AG09309 (cell line): ENCODE results near the gene DISC1.

Experiments used
- DNase-seq: peaks from one replicate; pipeline ENCODE4 v3.0.0-alpha.2; 2010; ENCODE audit warnings: low read depth
- H3K4me3 ChIP-seq: 2 replicates; pipeline ENCODE4 v1.5.1; 2011; ENCODE audit warnings: mild to moderate bottlenecking, low read depth, low read length, moderate library complexity; ENCODE audit not compliant: control insufficient read depth
- CTCF ChIP-seq: IDR thresholded peaks from 2 replicates; pipeline ENCODE4 v1.5.1; 2011; ENCODE audit warnings: mild to moderate bottlenecking, low read depth, low read length, inconsistent platforms; ENCODE audit not compliant: insufficient read depth, control insufficient read depth; ENCODE audit errors: missing control alignments

DISC1 gene

GRCh38 chr1:231626535-231626950 lies at the start of gene DISC1:
Gene DISC1 (plus strand): TSS chr1:231626790. CDS start chr1:231626868, 78 bp downstream.
- H3K4me3 ChIP-seq = peak within 1 kb of the TSS; percentile 85
- TF ChIP-seq CTCF = no peak

GRCh38 chr1:231576804-231577718 lies 49.5 kb upstream of the DISC1 start:
- DNase-seq = no peak
- TF ChIP-seq CTCF = no peak
- no peak overlapping the region for H3K4me3 ChIP-seq

More at GRCh38 chr1:231626535-231626950, at the start of gene DISC1:
- DNase-seq = peak; percentile 61

GRCh38 chr1:231580874-231581273 lies 45.7 kb upstream of the DISC1 start:
- no peak overlapping the region for H3K4me3 ChIP-seq
- no peak for TF ChIP-seq CTCF
- no peak for DNase-seq

- DNase-seq = no peak
- no peak for TF ChIP-seq CTCF
Measured at GRCh38 chr1:231581859-231582258, 44.7 kb upstream of the DISC1 start.

GRCh38 chr1:231583376-231583775 lies 43.2 kb upstream of the DISC1 start:
- no peak for DNase-seq
- no peak overlapping the region for H3K4me3 ChIP-seq
- TF ChIP-seq CTCF = no peak

More at GRCh38 chr1:231581859-231582258, 44.7 kb upstream of the DISC1 start:
- no peak overlapping the region for H3K4me3 ChIP-seq

GRCh38 chr1:231584117-231584516 lies 42.5 kb upstream of the DISC1 start:
- TF ChIP-seq CTCF = peak; percentile 28
- H3K4me3 ChIP-seq = no peak overlapping the region
- DNase-seq = peak; percentile 51

GRCh38 chr1:231584921-231585320 lies 41.7 kb upstream of the DISC1 start:
- no peak for TF ChIP-seq CTCF
- no peak overlapping the region for H3K4me3 ChIP-seq
- DNase-seq = no peak
